Breast epithelium (tissue), 3 donors: Measurements from ENCODE around the gene CLSTN1.

Source experiments
- CTCF ChIP-seq, 3 donors: fragments of 450-650 bp; IDR thresholded peaks; one replicate each; pipeline ENCODE4 v1.5.1; 2016 to 2017; ENCODE audit warnings: antibody characterized with exemption in 3 of 3, mild to moderate bottlenecking in 3 of 3, moderate library complexity in 3 of 3
- POLR2A ChIP-seq: fragments of 450-650 bp; IDR thresholded peaks from one replicate; pipeline ENCODE4 v1.6.1; 2016; ENCODE audit warnings: antibody characterized with exemption, mild to moderate bottlenecking, moderate library complexity
- POLR2AphosphoS5 ChIP-seq, 3 donors: sonication (generic); formaldehyde crosslinking; IDR thresholded peaks; one replicate each; pipeline ENCODE4 v1.6.1; 2017; ENCODE audit warnings: antibody characterized with exemption in 3 of 3

- TF ChIP-seq CTCF (IDR thresholded peaks at IDR 0.05): no peak
- no peak for TF ChIP-seq POLR2A
- TF ChIP-seq POLR2AphosphoS5 (IDR thresholded peaks at IDR 0.05): peak in 1 of 3 donors; percentile 30
Observed at GRCh38 chr1:9717193-9718005, 106.4 kb downstream of the CLSTN1 start.
